H9 (cell line): Measurements from ENCODE around the gene CAMTA1. TPM values are rescaled to one million over a fixed set of nuclear protein-coding genes. Genes with fewer than 3 reads are reported as not detected.

ENCODE experiments used
- DNase-seq: peaks from one replicate; pipeline ENCODE4 v3.0.0-alpha.2; 2017
- H2AFZ ChIP-seq: one replicate; pipeline ENCODE4 v1.6.1; 2013; ENCODE audit warnings: mild to moderate bottlenecking, low read length, control low read depth, moderate library complexity
- H2AK5ac ChIP-seq: 2 replicates; pipeline ENCODE4 v1.6.1; 2013; ENCODE audit warnings: low read length, control low read depth, mixed read lengths; ENCODE audit not compliant: insufficient read length
- H2BK120ac ChIP-seq: one replicate; pipeline ENCODE4 v1.6.1; 2013; ENCODE audit warnings: low read depth, mild to moderate bottlenecking, low read length, control low read depth, inconsistent platforms; ENCODE audit not compliant: poor library complexity, severe bottlenecking
- H2BK12ac ChIP-seq: 2 replicates; pipeline ENCODE4 v1.6.1; 2013; ENCODE audit warnings: low read length, control low read depth, mixed read lengths, low read depth; ENCODE audit not compliant: insufficient read length
- H2BK15ac ChIP-seq: 2 replicates; pipeline ENCODE4 v1.6.1; 2013; ENCODE audit warnings: low read depth, low read length, control low read depth
- H2BK20ac ChIP-seq: one replicate; pipeline ENCODE4 v1.6.1; 2013; ENCODE audit warnings: low read depth, mild to moderate bottlenecking, low read length, control low read depth, inconsistent platforms; ENCODE audit not compliant: poor library complexity, severe bottlenecking
- H2BK5ac ChIP-seq: 2 replicates; pipeline ENCODE4 v1.6.1; 2013; ENCODE audit warnings: low read length, control low read depth, mixed read lengths; ENCODE audit not compliant: insufficient read length
- H3K14ac ChIP-seq: 2 replicates; pipeline ENCODE4 v1.6.1; 2013; ENCODE audit warnings: low read length, control low read depth; ENCODE audit not compliant: insufficient read depth
- H3K18ac ChIP-seq: 2 replicates; pipeline ENCODE4 v1.6.1; 2013; ENCODE audit warnings: low read depth, mild to moderate bottlenecking, mixed read lengths, low read length, control low read depth; ENCODE audit not compliant: insufficient read length
- H3K23ac ChIP-seq: 2 replicates; pipeline ENCODE4 v1.6.1; 2013; ENCODE audit warnings: low read length, control low read depth, mixed read lengths, low read depth; ENCODE audit not compliant: insufficient read length
- H3K23me2 ChIP-seq: 2 replicates; pipeline ENCODE4 v1.6.1; 2013; ENCODE audit warnings: low read depth, mild to moderate bottlenecking, mixed read lengths, low read length, control low read depth; ENCODE audit not compliant: insufficient read length, poor library complexity, severe bottlenecking
- H3K27ac ChIP-seq: 2 replicates; pipeline ENCODE4 v1.5.1; 2013; ENCODE audit warnings: low read length, control low read depth, mixed read lengths, low read depth; ENCODE audit not compliant: insufficient read length
- H3K27me3 ChIP-seq: 2 replicates; pipeline ENCODE4 v1.6.1; 2013; ENCODE audit warnings: low read length, control low read depth, inconsistent platforms; ENCODE audit not compliant: insufficient read depth
- H3K4ac ChIP-seq: 2 replicates; pipeline ENCODE4 v1.6.1; 2013; ENCODE audit warnings: low read depth, mild to moderate bottlenecking, control low read depth, inconsistent platforms, low read length, moderate library complexity
- H3K4me1 ChIP-seq: 2 replicates; pipeline ENCODE4 v1.6.1; 2013; ENCODE audit warnings: low read length, control low read depth, inconsistent platforms; ENCODE audit not compliant: insufficient read depth
- H3K4me2 ChIP-seq: 2 replicates; pipeline ENCODE4 v1.6.1; 2013; ENCODE audit warnings: low read length, control low read depth, mixed read lengths; ENCODE audit not compliant: insufficient read length, insufficient read depth
- H3K56ac ChIP-seq: 2 replicates; pipeline ENCODE4 v1.6.1; 2013; ENCODE audit warnings: low read depth, mild to moderate bottlenecking, mixed read lengths, low read length, control low read depth; ENCODE audit not compliant: insufficient read length
- H3K79me1 ChIP-seq: 2 replicates; pipeline ENCODE4 v1.6.1; 2013; ENCODE audit warnings: low read depth, mild to moderate bottlenecking, moderate library complexity, low read length, control low read depth, inconsistent platforms; ENCODE audit not compliant: insufficient read depth, poor library complexity, severe bottlenecking
- H3K79me2 ChIP-seq: 2 replicates; pipeline ENCODE4 v1.6.1; 2013; ENCODE audit warnings: low read length, control low read depth, inconsistent platforms; ENCODE audit not compliant: insufficient read depth
- H3K9ac ChIP-seq: 2 replicates; pipeline ENCODE4 v1.6.1; 2013; ENCODE audit warnings: low read length, control low read depth, mixed read lengths; ENCODE audit not compliant: insufficient read length; ENCODE audit errors: extremely low read depth
- H3K9me3 ChIP-seq: one replicate; pipeline ENCODE4 v1.6.1; 2013; ENCODE audit warnings: low read depth, low read length, inconsistent platforms; ENCODE audit not compliant: control insufficient read depth
- H3T11ph ChIP-seq: one replicate; pipeline ENCODE4 v1.6.1; 2013; ENCODE audit warnings: mild to moderate bottlenecking, low read length, control low read depth, inconsistent platforms
- H4K20me1 ChIP-seq: one replicate; pipeline ENCODE4 v1.6.1; 2013; ENCODE audit not compliant: control insufficient read depth, insufficient read length, insufficient read depth
- H4K5ac ChIP-seq: 2 replicates; pipeline ENCODE4 v1.6.1; 2013; ENCODE audit warnings: low read depth, mild to moderate bottlenecking, mixed read lengths, low read length, control low read depth; ENCODE audit not compliant: insufficient read length
- H4K8ac ChIP-seq: replicated peaks from 2 replicates; pipeline ENCODE4 v1.6.1; 2013; ENCODE audit warnings: low read length, control low read depth, mixed read lengths, low read depth; ENCODE audit not compliant: insufficient read length
- H4K91ac ChIP-seq: 2 replicates; pipeline ENCODE4 v1.6.1; 2013; ENCODE audit warnings: low read depth, mild to moderate bottlenecking, moderate library complexity, mixed read lengths, low read length, control low read depth; ENCODE audit not compliant: insufficient read length
- H3K27ac Mint-ChIP-seq, 3 experiments: 2 replicates in 2 of 3; 3 replicates in 1 of 3; pipeline ENCODE4 v1.8.0; 2020 to 2021; ENCODE audit warnings: mixed read lengths in 3 of 3, mild to moderate bottlenecking in 1 of 3, moderate library complexity in 1 of 3
- H3K27me3 Mint-ChIP-seq: 2 replicates; pipeline ENCODE4 v1.8.0; 2021; ENCODE audit warnings: low read depth, mild to moderate bottlenecking, moderate library complexity, mixed read lengths
- H3K36me3 Mint-ChIP-seq, 3 experiments: 2 replicates in 2 of 3; 3 replicates in 1 of 3; pipeline ENCODE4 v1.8.0; 2020 to 2021; ENCODE audit warnings: low read depth in 3 of 3, mixed read lengths in 3 of 3; ENCODE audit not compliant: insufficient read depth in 1 of 3
- H3K4me1 Mint-ChIP-seq, 2 experiments: 2 replicates each; pipeline ENCODE4 v1.8.0; 2020; ENCODE audit warnings: mixed read lengths in 2 of 2
- H3K4me3 Mint-ChIP-seq, 2 experiments: 2 replicates in 1 of 2; 3 replicates in 1 of 2; pipeline ENCODE4 v1.8.0; 2020 to 2021; ENCODE audit warnings: mild to moderate bottlenecking in 2 of 2, mixed read lengths in 2 of 2, moderate library complexity in 1 of 2
- H3K9me3 Mint-ChIP-seq, 2 experiments: 2 replicates in 1 of 2; 3 replicates in 1 of 2; pipeline ENCODE4 v1.8.0; 2020; ENCODE audit warnings: mild to moderate bottlenecking in 2 of 2, mixed read lengths in 2 of 2, moderate library complexity in 1 of 2
- WGBS: extraction: QIAGEN DNeasy Blood & Tissue Kit; methylation state at CpG from one replicate; pipeline ENCODE4 v1.1.7; 2013; ENCODE audit warnings: missing lambda C conversion rate, low lambda C conversion rate, mixed read lengths; ENCODE audit not compliant: insufficient read length; ENCODE audit errors: extremely low coverage; 5-methylcytosine and 5-hydroxymethylcytosine counted together
- total RNA-seq: library from RNA; stranded (reverse); gene quantifications from 2 replicates; pipeline ENCODE4 v1.2.1, GENCODE V29; 2021
- TF ChIP-seq, protein P1 (sequence below): fragments of 200-600 bp; sonication (generic); conservative IDR thresholded peaks from 3 replicates; pipeline ENCODE4 v1.8.0; 2021; ENCODE audit warnings: antibody characterized with exemption, mild to moderate bottlenecking

CAMTA1 gene
- total RNA-seq, 1 experiment from 2014 or later: 115 TPM

DNA sequence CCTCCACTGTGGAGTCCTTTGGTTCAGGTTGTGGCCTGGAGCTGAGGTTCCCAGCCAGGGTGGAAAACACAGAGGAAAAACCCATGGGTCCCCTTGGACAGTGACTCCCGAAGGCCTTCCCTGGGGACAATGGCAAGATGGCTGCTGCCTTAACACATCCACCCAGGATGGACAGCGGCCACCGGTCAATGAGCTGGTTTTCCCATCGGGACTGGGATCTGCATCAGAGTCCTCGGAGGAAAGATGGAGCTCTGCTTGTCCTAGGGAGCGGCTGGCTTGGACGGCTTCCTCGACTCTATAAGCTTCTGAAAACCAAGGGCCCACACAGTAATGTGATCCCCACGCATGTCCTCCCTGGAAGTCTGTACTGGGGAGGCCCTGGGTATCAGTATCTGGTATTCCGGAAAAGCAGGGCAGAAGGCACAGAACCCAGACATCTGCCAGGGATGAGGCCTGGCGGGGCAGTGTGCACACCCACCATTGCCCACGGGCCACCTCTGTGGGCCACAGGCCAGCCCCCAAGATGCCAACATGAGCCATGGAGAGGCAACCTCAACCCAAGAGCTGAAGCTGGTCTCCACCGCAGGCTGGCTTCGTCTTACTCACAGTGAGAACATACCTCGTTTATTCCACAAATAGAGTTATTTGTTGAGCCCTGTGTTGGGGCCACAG, 891.2 kb downstream of the CAMTA1 start:
- peaks cover 47% of the 10 kb centered on the region for H3K27me3 Mint-ChIP-seq
- H3K23ac ChIP-seq: no peak overlapping the region
- no peak overlapping the region for H3K18ac ChIP-seq
- no peak overlapping the region for H3K4me3 Mint-ChIP-seq
- H2AFZ ChIP-seq: no peak overlapping the region
- H3K27ac ChIP-seq: no peak overlapping the region
- no peak for DNase-seq
- H3K4me1 ChIP-seq: no peaks in the 10 kb centered on the region
- H4K20me1 ChIP-seq: no peaks in the 10 kb centered on the region
- H3K23me2 ChIP-seq: peaks cover 11% of the 10 kb centered on the region
- H4K8ac ChIP-seq: no peak overlapping the region
- no peak overlapping the region for H2BK20ac ChIP-seq
- no CpG with 5 or more reads among the region's 15 CpGs for WGBS
- H3T11ph ChIP-seq: no peak overlapping the region
- H3K27ac Mint-ChIP-seq: no peak overlapping the region
- H3K9ac ChIP-seq: no peak overlapping the region
- no peaks in the 10 kb centered on the region; the same call in 1 of the 2 replicates for H3K27me3 ChIP-seq
- no peak overlapping the region for H2BK120ac ChIP-seq
- H2BK12ac ChIP-seq: no peak overlapping the region
- no peaks in the 10 kb centered on the region for H3K9me3 Mint-ChIP-seq
- no peak overlapping the region for H3K56ac ChIP-seq
- H3K14ac ChIP-seq: no peak overlapping the region
- no peaks in the 10 kb centered on the region for H3K36me3 Mint-ChIP-seq
- no peak overlapping the region for H4K91ac ChIP-seq
- H2BK5ac ChIP-seq: no peak overlapping the region
- H3K9me3 ChIP-seq: no peaks in the 10 kb centered on the region
- no peak overlapping the region for H2AK5ac ChIP-seq
- H3K79me1 ChIP-seq: no peaks in the 10 kb centered on the region
- H3K79me2 ChIP-seq: no peaks in the 10 kb centered on the region
- no peak overlapping the region for H4K5ac ChIP-seq
- TF ChIP-seq, protein P1, sequence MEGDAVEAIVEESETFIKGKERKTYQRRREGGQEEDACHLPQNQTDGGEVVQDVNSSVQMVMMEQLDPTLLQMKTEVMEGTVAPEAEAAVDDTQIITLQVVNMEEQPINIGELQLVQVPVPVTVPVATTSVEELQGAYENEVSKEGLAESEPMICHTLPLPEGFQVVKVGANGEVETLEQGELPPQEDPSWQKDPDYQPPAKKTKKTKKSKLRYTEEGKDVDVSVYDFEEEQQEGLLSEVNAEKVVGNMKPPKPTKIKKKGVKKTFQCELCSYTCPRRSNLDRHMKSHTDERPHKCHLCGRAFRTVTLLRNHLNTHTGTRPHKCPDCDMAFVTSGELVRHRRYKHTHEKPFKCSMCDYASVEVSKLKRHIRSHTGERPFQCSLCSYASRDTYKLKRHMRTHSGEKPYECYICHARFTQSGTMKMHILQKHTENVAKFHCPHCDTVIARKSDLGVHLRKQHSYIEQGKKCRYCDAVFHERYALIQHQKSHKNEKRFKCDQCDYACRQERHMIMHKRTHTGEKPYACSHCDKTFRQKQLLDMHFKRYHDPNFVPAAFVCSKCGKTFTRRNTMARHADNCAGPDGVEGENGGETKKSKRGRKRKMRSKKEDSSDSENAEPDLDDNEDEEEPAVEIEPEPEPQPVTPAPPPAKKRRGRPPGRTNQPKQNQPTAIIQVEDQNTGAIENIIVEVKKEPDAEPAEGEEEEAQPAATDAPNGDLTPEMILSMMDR: no peak
- H3K4me1 Mint-ChIP-seq: peaks cover 0 to 7% of the 10 kb centered on the region in 2 experiments; a peak in 1 of 4 replicates
- no peak overlapping the region for H3K4ac ChIP-seq
- H2BK15ac ChIP-seq: no peak overlapping the region
- H3K4me2 ChIP-seq: no peak overlapping the region
